HCT116 (cell line): ENCODE measurements around the gene TJP2.

Source experiments
- POLR2AphosphoS5 ChIP-seq: IDR thresholded peaks from 2 replicates; pipeline ENCODE4 v1.6.1; 2011; ENCODE audit warnings: mild to moderate bottlenecking, low read depth, low read length, moderate library complexity
- YY1 ChIP-seq: IDR thresholded peaks from 2 replicates; pipeline ENCODE4 v1.6.1; 2011; ENCODE audit warnings: low read length, low read depth, moderate library complexity, mild to moderate bottlenecking; ENCODE audit not compliant: insufficient replicate concordance; ENCODE audit errors: extremely low read depth
- TF ChIP-seq, protein P1 (sequence below), 3 experiments: fragments of 200-600 bp in 1 of 3; sonication (generic) in 1 of 3; IDR thresholded peaks in 2 of 3; conservative IDR thresholded peaks in 1 of 3; 2 replicates each; pipeline ENCODE4 v1.5.1; 2012 to 2017; ENCODE audit warnings: low read depth in 2 of 3, low read length in 2 of 3, antibody characterized with exemption in 1 of 3, borderline replicate concordance in 1 of 3, control low read depth in 1 of 3, mild to moderate bottlenecking in 1 of 3, mixed read lengths in 1 of 3, mixed run types in 1 of 3, moderate library complexity in 1 of 3; ENCODE audit not compliant: insufficient read depth in 1 of 3

DNA sequence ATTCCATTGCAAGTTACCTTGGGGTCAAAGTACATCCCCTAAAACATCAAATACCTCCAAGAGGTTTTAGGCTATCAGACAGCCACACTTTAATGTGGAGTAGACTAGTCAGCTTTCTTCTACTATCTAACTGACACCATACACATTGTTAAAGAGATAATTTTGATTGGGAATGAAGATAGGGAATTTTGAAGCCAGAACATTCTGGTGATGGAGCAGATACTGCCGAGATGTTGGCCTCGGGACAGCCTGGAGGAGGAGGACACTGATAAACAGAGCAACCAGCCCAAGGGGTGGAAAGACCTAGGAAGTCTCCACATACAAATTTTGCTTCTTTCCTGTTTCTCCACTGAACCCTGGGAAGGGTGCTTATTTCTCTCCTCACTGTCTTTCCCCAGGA lies 14.9 kb downstream of the TJP2 start:
- TF ChIP-seq, protein P1, sequence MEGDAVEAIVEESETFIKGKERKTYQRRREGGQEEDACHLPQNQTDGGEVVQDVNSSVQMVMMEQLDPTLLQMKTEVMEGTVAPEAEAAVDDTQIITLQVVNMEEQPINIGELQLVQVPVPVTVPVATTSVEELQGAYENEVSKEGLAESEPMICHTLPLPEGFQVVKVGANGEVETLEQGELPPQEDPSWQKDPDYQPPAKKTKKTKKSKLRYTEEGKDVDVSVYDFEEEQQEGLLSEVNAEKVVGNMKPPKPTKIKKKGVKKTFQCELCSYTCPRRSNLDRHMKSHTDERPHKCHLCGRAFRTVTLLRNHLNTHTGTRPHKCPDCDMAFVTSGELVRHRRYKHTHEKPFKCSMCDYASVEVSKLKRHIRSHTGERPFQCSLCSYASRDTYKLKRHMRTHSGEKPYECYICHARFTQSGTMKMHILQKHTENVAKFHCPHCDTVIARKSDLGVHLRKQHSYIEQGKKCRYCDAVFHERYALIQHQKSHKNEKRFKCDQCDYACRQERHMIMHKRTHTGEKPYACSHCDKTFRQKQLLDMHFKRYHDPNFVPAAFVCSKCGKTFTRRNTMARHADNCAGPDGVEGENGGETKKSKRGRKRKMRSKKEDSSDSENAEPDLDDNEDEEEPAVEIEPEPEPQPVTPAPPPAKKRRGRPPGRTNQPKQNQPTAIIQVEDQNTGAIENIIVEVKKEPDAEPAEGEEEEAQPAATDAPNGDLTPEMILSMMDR (IDR thresholded peaks at IDR 0.05 in 2 of 3, conservative IDR thresholded peaks at IDR 0.05 in 1 of 3; ENCODE audit: borderline replicate concordance in 1 of 3, insufficient read depth in 1 of 3, low read depth in 2 of 3, low read length in 2 of 3): no peak
- TF ChIP-seq YY1: no peak
- TF ChIP-seq POLR2AphosphoS5: no peak
